ENCODE measurements around the gene PGAM5. TPM values are rescaled to one million over a fixed set of nuclear protein-coding genes. Genes with fewer than 3 reads are reported as not detected.

The PGAM5 gene
- polyA plus RNA-seq, 3 donors, result 7.0 to 10.3 (median 9.6) TPM

DNA sequence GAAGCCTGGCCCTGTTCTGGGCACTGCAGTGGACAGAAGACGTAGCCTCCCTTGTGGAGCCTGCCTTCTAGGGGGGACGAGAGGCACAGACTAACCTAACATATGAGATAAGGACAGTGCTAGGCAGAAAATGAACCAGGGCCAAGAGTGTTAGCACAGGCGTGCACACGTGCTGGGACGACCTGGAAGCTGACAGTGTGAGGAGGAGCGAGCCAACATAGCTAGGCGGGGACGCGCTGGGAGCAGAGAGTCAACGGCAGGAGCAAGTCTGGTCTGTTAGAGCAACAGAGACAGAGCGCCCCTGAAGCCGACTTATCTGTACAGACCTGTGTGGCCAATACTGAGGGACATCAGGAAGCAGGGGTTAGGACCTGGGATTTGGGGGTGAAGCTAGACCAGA, 15.2 kb upstream of the PGAM5 start:
- TF ChIP-seq CTCF (IDR thresholded peaks at IDR 0.05), result no peak
- Histone ChIP-seq H3K27me3 (ENCODE audit: control insufficient read depth in 2 of 2, insufficient read depth in 2 of 2, low read length in 2 of 2) (no peaks in the 10 kb centered on the region), H3K9ac (ENCODE audit: insufficient read depth, low read length, poor library complexity, severe bottlenecking) (no peak overlapping the region), H3K79me2 (ENCODE audit: insufficient read depth, low read length) (no peaks in the 10 kb centered on the region), H3K36me3 (replicated peaks in 1 of 2; ENCODE audit: control insufficient read depth in 1 of 2, insufficient read depth in 2 of 2, low read length in 2 of 2) (peaks cover 0 to 6% of the 10 kb centered on the region in 2 donors), H3K4me3 (replicated peaks in 1 of 3; ENCODE audit: low read depth in 2 of 3, low read length in 3 of 3) (no peak overlapping the region), H3K4me2 (replicated peaks; ENCODE audit: extremely low read depth, low read length, poor library complexity, severe bottlenecking) (no peak overlapping the region), H4K20me1 (ENCODE audit: insufficient read depth, low read length) (no peaks in the 10 kb centered on the region), H3K4me1 (ENCODE audit: control insufficient read depth in 1 of 2, insufficient read depth in 2 of 2, low read length in 2 of 2) (peaks cover 0 to 3% of the 10 kb centered on the region in 2 donors), H3K27ac (ENCODE audit: low read depth in 1 of 2, low read length in 2 of 2) (no peak overlapping the region), H2AFZ (ENCODE audit: insufficient read depth, low read depth, low read length, poor library complexity, severe bottlenecking) (no peak overlapping the region), H3K9me3 (replicated peaks in 1 of 2; ENCODE audit: control insufficient read depth in 1 of 2, insufficient read depth in 1 of 2, low read length in 2 of 2) (no peaks in the 10 kb centered on the region)
- peaks cover 7 to 28% of the 10 kb centered on the region in 2 donors for H3K36me3 Mint-ChIP-seq
- intact Hi-C loops (cut with micrococcal nuclease), result no loop called here
- H3K9me3 Mint-ChIP-seq, result no peaks in the 10 kb centered on the region
- peaks cover 7% of the 10 kb centered on the region for H3K4me1 Mint-ChIP-seq
- H3K27me3 Mint-ChIP-seq (ENCODE audit: low read depth in 3 of 3), result peaks cover 1 to 2% (median 2%) of the 10 kb centered on the region in 3 donors
- H3K4me3 Mint-ChIP-seq, result no peak overlapping the region
- DNase-seq, result no peak
- H3K27ac Mint-ChIP-seq, result peak overlapping the region in 1 of 7 donors; percentile 51
- WGBS (ENCODE audit: insufficient coverage), result 94% methylated on average over 10 of the region's 12 CpGs

GRCh38 chr12:132698341-132698740, 12.3 kb upstream of the PGAM5 start:
- Histone ChIP-seq H3K36me3 (replicated peaks in 1 of 2; ENCODE audit: control insufficient read depth in 1 of 2, insufficient read depth in 2 of 2, low read length in 2 of 2) (peaks cover 0 to 6% of the 10 kb centered on the region in 2 donors), H3K27me3 (ENCODE audit: control insufficient read depth in 2 of 2, insufficient read depth in 2 of 2, low read length in 2 of 2) (no peaks in the 10 kb centered on the region), H2AFZ (ENCODE audit: insufficient read depth, low read depth, low read length, poor library complexity, severe bottlenecking) (no peak overlapping the region), H3K9ac (ENCODE audit: insufficient read depth, low read length, poor library complexity, severe bottlenecking) (peak overlapping the region; percentile 15), H3K27ac (ENCODE audit: low read depth in 1 of 2, low read length in 2 of 2) (peak overlapping the region in 1 of 2 donors; percentile 53), H3K4me2 (replicated peaks; ENCODE audit: extremely low read depth, low read length, poor library complexity, severe bottlenecking) (no peak overlapping the region), H4K20me1 (ENCODE audit: insufficient read depth, low read length) (no peaks in the 10 kb centered on the region), H3K9me3 (replicated peaks in 1 of 2; ENCODE audit: control insufficient read depth in 1 of 2, insufficient read depth in 1 of 2, low read length in 2 of 2) (no peaks in the 10 kb centered on the region), H3K4me1 (ENCODE audit: control insufficient read depth in 1 of 2, insufficient read depth in 2 of 2, low read length in 2 of 2) (peaks cover 0 to 3% of the 10 kb centered on the region in 2 donors), H3K4me3 (replicated peaks in 1 of 3; ENCODE audit: low read depth in 2 of 3, low read length in 3 of 3) (no peak overlapping the region), H3K79me2 (ENCODE audit: insufficient read depth, low read length) (no peaks in the 10 kb centered on the region)
- TF ChIP-seq CTCF (IDR thresholded peaks at IDR 0.05), result no peak
- intact Hi-C loops (cut with micrococcal nuclease), result no loop called here
- peaks cover 11 to 34% of the 10 kb centered on the region in 2 donors for H3K36me3 Mint-ChIP-seq
- no peak overlapping the region for H3K4me3 Mint-ChIP-seq
- no peak for DNase-seq
- no peaks in the 10 kb centered on the region for H3K9me3 Mint-ChIP-seq
- peaks cover 7% of the 10 kb centered on the region for H3K4me1 Mint-ChIP-seq
- H3K27ac Mint-ChIP-seq, result peak overlapping the region in 2 of 7 donors; percentile 34 to 80
- peaks cover 0 to 1% (median 0%) of the 10 kb centered on the region in 3 donors for H3K27me3 Mint-ChIP-seq (ENCODE audit: low read depth in 3 of 3)
- WGBS (ENCODE audit: insufficient coverage), result 58% methylated on average over 4 of the region's 5 CpGs

Measured in CD14-positive monocyte (primary cell).